Measurements from ENCODE around the gene TPRX2. TPM values are rescaled to one million over a fixed set of nuclear protein-coding genes. Genes with fewer than 3 reads are reported as not detected.

Gene TPRX2
- total RNA-seq, 2 donors from 2014 or later, result not detected

Other genes starting within 250 kb of the TPRX2 start
- gene EHD2, start 145.8 kb upstream of the TPRX2 start, total RNA-seq, result 1 to 10 TPM in 1 of 2 donors, under 1 TPM in 1; 0.35 to 8.2 TPM
- 100 to 1,000 TPM; 274 to 467 TPM for gene NOP53, start 113.7 kb upstream of the TPRX2 start, total RNA-seq
- gene SELENOW, start 80.5 kb upstream of the TPRX2 start, total RNA-seq, result 100 to 1,000 TPM; 126 to 127 TPM
- gene TPRX1, start 54.7 kb upstream of the TPRX2 start, total RNA-seq, result not detected
- under 1 TPM in 1 of 2 donors, not detected in 1; 0.16 TPM for gene CRX, start 37.3 kb upstream of the TPRX2 start, total RNA-seq
- not detected for gene SULT2A1, start 27.1 kb downstream of the TPRX2 start, total RNA-seq
- gene BSPH1, start 132.9 kb downstream of the TPRX2 start, total RNA-seq, result not detected
- not detected for gene ELSPBP1, start 135.4 kb downstream of the TPRX2 start, total RNA-seq
- gene CABP5, start 184.8 kb downstream of the TPRX2 start, total RNA-seq, result not detected

All from activated T-helper 17 cell treated with anti-CD3 and anti-CD28 coated beads, Interleukin-2, amount 50 U/mL, for 72 hours (primary cell).